HG03342 (cell line): ENCODE results near the gene KRT33A.

ENCODE experiments used
- ATAC-seq: cut with Tn5 transposase; IDR thresholded peaks from one replicate; pipeline ENCODE4 v1.9.1; 2021; ENCODE audit warnings: mild to moderate bottlenecking, moderate library complexity; ENCODE audit not compliant: unreplicated experiment

The KRT33A gene

GRCh38 chr17:41331606-41332005 is 19.0 kb downstream of the KRT33A start:
- ATAC-seq, result no peak

DNA sequence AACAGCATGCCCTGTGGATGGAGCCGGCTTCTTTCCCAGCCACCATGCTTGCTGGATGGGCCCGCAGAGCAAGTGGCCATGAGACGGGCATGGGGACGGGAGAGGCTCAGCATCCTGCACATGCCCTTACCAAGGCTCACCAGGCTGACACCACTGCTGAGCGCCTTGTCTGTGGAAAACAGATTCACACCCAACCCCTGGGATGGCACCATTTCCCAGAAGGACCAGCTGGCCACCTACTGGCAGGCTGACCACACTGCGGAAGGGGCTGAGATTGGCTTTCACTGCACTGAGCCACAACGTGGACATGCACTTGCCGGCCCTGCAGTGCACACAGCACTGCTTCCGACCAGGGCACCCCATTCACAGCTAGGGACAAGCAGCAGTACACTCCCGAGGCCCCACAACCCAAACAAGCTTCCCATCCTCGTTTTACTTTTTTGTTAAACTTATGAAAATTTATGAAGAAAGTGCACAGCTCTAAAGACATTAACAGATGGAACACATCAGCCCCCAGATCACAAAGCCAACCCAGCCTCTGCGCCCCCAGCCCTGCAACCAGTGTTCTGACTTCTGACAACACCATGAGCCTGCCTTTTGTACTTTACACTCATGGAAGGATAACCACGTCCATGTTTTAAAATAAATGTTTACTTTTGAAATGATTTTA is 21.2 kb downstream of the KRT33A start:
- no peak for ATAC-seq

DNA sequence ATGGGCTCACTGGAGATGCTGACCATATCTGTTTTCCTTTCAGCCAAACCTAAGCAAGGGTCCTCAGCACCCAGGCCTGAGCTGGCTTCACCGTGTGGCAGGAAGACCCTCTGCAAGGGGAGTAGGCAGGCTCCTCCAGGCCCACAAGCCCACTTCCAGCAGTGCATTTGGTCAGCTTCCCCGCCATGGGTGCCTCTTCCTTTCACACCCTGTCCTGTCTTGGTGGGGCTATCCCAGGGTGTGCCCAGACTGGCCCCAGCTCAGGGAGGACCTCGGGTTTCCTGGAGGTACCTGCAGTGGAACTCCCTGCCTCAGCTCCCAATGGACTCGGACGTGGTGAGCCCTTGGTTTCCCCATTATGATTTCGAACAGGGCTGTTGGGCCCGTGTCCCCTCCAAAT is 22.4 kb downstream of the KRT33A start:
- ATAC-seq, result no peak

DNA sequence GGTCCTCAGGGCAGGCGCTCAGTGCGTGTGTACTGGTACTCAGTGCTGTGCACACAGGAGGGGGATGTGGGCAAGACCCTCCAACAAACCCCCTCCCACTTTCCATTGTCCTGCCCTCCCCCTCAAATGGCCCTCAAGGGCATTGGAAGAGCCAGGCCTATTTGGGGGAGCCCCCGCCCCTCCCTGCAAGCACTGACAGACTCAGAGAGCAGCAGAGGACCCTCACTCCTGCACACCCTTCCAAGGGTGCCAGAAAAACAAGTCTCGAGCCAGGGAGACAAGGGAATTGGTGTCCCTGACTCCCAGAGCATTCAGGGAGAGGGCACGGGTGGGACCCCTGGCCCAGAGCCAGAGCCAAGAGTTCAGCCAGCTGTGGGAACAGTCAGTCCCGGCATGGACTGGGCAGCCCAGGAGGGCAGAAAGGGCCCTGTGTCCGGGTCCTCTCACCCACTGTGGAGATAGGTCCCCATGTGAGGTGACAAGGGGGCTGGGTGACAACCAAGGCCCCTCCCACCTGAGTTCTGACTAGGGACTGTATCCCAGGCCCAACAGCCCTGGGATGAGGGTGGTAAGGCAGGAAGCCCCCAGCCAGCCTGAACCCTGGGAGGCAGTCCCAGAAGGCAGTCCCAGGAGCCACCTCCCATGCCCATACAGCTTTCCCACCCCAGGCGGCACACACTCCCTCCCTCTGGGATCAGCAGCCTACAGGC is 23.1 kb downstream of the KRT33A start:
- no peak for ATAC-seq

DNA sequence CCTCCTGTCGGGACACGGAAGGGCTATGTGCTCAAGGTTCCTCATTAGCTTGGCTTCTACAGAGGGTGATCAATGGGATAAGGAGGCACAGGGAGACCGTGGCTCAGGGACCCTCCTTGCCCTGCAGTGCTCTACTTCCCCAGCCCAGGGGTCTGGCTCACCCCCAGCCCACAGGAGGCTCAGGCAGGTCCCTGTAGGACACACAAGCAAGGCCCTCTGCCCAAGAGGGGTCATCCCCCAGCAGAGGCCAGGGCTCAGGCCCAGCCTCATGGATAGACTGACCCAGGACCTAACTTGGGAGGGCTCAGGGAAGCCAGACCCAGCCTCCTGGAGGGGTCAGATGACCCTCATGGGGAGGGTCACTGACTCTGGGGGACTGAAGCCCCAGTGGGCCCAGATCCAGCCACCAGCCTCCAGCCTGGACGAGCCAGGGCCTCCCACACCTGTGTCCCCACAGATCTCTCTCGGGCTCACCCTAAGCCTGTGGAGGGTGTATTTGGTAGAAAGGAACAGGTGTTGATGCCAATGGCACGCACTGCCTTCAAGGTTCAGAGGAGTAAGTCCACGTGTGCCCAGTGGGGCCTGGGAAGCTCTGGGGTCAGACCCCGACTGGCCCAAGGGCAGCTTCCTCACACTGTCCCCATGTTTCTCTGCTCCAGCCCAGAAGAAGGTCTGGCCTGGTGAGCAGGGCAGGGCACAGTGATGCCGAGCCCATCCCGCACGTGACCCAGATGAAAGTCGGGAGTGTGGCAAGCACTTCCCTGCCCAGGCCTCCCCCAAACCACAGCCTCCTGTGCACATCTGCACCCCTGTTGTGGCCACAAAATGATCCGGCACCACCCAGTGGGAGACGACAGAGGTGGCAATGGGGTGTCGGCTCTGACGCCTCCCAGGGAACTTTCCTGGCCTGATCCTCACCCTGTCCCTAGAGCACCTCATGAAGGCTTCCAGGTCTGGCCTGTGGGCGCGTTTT is 24.2 kb downstream of the KRT33A start:
- ATAC-seq, result no peak

- ATAC-seq, result no peak
These were observed 25.0 kb downstream of the KRT33A start for GRCh38 chr17:41325611-41326010.

GRCh38 chr17:41325126-41325525 is 25.5 kb downstream of the KRT33A start:
- ATAC-seq, result no peak

- no peak for ATAC-seq
These were observed 26.2 kb downstream of the KRT33A start for GRCh38 chr17:41324180-41325075.

DNA sequence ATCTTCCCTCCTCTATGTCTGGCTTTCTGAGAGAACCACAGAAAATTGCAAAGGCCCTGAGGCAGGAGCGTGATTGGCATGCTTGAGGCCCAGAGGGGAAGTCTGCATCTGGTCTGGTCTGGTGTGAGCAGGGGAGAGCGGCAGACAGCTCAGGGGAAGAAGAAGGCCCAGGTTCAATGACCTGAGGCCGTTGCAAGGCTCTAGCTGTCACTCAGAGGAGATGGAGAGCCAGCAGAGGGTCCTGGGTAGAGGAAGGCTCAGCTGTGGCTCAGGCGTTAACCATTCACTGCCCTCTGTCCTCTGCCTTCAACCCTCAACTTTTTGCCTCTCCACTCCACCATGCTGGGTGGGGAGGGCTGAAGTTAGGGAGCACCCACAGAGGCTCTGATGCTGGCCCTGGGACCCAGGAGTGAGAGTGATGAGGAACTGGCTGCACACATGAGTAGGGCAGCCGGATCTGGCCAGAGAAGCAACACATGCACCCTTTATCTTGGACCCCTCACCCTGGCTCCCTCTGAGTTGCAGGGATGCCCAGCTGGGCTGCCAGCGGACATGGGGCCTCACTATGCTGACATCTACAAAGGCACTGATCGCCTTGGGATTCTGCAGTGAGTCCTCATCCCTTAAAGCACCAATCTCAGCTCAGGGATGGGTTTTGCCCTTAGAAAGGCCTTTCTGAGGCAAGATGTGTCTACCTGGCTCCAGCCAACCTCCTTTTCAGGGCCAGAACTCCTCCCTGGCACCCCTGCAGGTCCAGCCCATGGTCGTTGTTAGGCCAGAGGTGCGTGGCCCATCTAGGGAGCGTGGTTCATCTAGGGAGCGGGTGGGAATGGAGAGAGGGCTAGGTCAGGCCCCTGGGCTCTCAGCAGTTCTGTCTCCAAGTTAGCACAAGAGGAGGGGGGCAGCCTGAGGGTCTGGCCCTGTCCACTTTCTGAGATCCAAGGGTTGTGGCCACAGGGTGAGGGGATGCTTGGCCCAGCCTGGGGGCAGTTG is 27.4 kb downstream of the KRT33A start:
- no peak for ATAC-seq

GRCh38 chr17:41322094-41322902 is 28.3 kb downstream of the KRT33A start:
- ATAC-seq, result no peak

- no peak for ATAC-seq
These were observed 32.4 kb downstream of the KRT33A start for GRCh38 chr17:41318231-41318630.

- no peak for ATAC-seq
These were observed 34.7 kb downstream of the KRT33A start for GRCh38 chr17:41315814-41316445.

DNA sequence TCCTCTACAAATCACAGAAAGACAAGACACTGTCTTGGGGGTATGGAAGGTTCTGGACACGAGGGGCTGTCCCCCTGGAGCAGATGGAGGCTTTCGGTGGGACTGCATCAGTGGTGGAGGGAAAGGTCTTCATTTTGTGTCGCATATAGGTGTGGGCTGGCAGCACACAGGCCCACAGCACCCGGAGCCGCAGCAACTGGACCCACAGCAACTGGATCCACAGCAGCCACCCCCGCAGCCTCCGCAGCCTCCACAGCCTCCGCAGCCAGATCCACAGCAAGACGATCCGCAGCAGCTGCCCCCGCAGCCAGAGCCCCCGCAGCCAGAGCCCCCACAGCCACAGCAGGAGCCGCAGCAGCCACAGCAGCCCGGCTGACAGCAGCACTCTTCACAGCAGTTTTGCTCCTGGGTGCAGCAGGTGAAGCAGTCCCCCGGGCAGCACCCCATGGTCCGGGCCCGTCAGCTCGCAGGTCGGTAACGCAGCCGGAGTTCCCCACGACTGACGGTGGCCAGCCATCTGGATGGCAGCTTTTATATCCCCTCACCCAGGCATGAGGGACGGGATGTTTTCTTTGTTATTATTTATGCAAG is 35.3 kb downstream of the KRT33A start, which contains the start of gene KRTAP17-1:
TSS of gene KRTAP17-1 (minus strand) at position 507 of the 591 bp plus-strand sequence. CDS start at position 447, 60 bp downstream.
- no peak for ATAC-seq

GRCh38 chr17:41311111-41311510 is 39.5 kb downstream of the KRT33A start:
- no peak for ATAC-seq

- ATAC-seq, result no peak
These were observed 41.7 kb downstream of the KRT33A start, which contains the start of gene KRTAP16-1 for GRCh38 chr17:41308918-41309359. Gene KRTAP16-1, minus strand, starts transcription at chr17:41309309. Its CDS starts 56 bp downstream, at chr17:41309253.

DNA sequence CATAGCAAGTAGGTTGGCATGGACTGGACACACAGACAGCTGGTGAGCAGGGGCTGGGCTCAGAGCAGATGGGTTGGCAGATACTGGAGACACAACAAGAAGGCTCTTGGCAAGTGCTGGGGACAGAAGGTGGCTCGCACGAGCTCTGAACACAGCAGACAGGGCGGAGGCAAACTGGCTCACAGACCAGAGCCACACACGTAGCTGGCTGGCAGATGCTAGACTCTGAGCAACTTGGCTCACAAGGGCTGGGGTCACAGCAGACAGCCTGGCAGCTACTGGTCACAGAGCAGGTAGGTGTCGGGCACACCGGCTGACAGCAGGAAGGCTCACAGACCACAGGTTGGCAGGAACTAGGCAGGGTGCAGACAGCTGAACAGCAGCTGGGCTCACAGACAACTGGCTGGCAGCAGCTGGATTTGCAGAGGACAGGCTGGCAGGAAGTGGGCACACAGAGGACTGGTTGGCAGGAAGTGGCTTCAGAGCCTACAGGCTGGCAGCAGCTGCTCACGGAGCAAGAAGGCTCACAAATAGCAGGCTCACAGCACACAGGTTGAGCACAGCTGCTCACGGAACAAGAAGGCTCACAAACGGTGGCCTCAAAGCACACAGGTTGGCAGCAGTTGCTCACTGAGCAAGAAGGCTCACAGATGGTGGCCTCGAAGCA is 42.2 kb downstream of the KRT33A start:
- no peak for ATAC-seq

- no peak for ATAC-seq
These were observed 43.0 kb downstream of the KRT33A start for GRCh38 chr17:41307647-41308046.
